ENCODE measurements around the gene IRF3.

DNA sequence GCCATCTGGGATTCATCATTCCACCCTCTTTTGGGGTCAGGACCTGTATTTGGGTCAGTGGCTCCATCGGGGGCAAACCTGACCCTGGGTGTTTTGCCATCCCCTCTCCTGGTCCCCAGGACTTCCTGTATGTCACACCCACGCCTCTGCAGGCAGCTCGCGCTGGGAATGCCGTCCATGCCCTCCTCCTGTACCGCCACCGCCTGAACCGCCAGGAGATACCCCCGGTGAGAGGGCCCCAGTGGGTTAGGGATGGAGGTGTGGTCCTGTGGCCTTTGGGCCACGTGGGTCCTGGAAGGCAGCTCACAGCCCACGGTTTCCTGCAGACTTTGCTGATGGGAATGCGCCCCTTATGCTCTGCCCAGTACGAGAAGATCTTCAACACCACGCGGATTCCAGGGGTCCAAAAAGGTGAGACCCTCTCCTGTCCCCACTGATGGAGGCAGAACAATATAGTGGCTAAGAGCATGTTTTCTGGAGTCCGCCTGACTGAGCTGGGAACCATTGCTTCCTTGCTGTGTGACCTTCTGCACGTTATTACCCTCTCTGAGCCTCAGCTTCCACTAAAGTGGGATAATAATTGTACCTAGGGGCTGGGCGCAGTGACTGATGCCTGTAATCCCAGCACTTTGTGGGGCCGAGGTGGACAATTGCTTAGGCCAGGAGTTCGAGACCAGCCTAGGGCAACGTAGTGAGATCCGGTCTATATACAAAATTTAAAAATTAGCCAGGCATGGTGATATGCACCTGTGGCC lies 39.4 kb upstream of the IRF3 start:
- TF ChIP-seq, protein P1, sequence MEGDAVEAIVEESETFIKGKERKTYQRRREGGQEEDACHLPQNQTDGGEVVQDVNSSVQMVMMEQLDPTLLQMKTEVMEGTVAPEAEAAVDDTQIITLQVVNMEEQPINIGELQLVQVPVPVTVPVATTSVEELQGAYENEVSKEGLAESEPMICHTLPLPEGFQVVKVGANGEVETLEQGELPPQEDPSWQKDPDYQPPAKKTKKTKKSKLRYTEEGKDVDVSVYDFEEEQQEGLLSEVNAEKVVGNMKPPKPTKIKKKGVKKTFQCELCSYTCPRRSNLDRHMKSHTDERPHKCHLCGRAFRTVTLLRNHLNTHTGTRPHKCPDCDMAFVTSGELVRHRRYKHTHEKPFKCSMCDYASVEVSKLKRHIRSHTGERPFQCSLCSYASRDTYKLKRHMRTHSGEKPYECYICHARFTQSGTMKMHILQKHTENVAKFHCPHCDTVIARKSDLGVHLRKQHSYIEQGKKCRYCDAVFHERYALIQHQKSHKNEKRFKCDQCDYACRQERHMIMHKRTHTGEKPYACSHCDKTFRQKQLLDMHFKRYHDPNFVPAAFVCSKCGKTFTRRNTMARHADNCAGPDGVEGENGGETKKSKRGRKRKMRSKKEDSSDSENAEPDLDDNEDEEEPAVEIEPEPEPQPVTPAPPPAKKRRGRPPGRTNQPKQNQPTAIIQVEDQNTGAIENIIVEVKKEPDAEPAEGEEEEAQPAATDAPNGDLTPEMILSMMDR (IDR thresholded peaks at IDR 0.05) = no peak
- TF ChIP-seq POLR2A (IDR thresholded peaks at IDR 0.05) = no peak
- TF ChIP-seq EP300 (IDR thresholded peaks at IDR 0.05; ENCODE audit: low read depth) = no peak

Measured in transverse colon (tissue), 3 donors.